Activated CD4-positive, CD25-positive, alpha-beta regulatory T cell treated with anti-CD3 and anti-CD28 coated beads, Interleukin-2, amount 50 U/mL, for 24 hours (primary cell): ENCODE data around the gene ACOXL.
"Not testable (repeated sequence)": the region's sequence is repeated elsewhere in the genome, so short reads cannot be mapped to it uniquely, and the experiment has no call there.

Source experiments
- ATAC-seq, 2 donors: fragments of 150-1000 bp; cut with Tn5 transposase; one replicate each; pipeline ENCODE4 v1.10.0; 2021; ENCODE audit warnings: mild to moderate bottlenecking in 1 of 2, moderate library complexity in 1 of 2

Gene ACOXL

GRCh38 chr2:110933420-110933819 lies 201.0 kb downstream of the ACOXL start:
- no peak for ATAC-seq

GRCh38 chr2:110934948-110935347 lies 202.6 kb downstream of the ACOXL start:
- no peak for ATAC-seq

- no peak for ATAC-seq
Measured at GRCh38 chr2:110940376-110940910, 208.1 kb downstream of the ACOXL start.

GRCh38 chr2:110941226-110941625 lies 208.9 kb downstream of the ACOXL start:
- ATAC-seq, result no peak

- no peak for ATAC-seq
Measured at GRCh38 chr2:110943070-110943634, 210.8 kb downstream of the ACOXL start.

GRCh38 chr2:110946902-110947301 lies 214.5 kb downstream of the ACOXL start:
- ATAC-seq, result no peak

- ATAC-seq, result no peak
Measured at GRCh38 chr2:110948027-110948674, 215.8 kb downstream of the ACOXL start.

GRCh38 chr2:110950281-110950680 lies 217.9 kb downstream of the ACOXL start:
- no peak for ATAC-seq

GRCh38 chr2:110955045-110955444 lies 222.7 kb downstream of the ACOXL start:
- ATAC-seq, result no peak

- ATAC-seq, result no peak
Measured at GRCh38 chr2:110955556-110955955, 223.2 kb downstream of the ACOXL start.

GRCh38 chr2:110957293-110957692 lies 224.9 kb downstream of the ACOXL start:
- ATAC-seq, result no peak

- no peak for ATAC-seq
Measured at GRCh38 chr2:110958346-110959119, 226.2 kb downstream of the ACOXL start.

- no peak for ATAC-seq
Measured at GRCh38 chr2:110959198-110959597, 226.8 kb downstream of the ACOXL start.

GRCh38 chr2:110960281-110960680 lies 227.9 kb downstream of the ACOXL start:
- no peak for ATAC-seq

- no peak for ATAC-seq
Measured at GRCh38 chr2:110960954-110961353, 228.6 kb downstream of the ACOXL start.

- ATAC-seq, result not testable (repeated sequence)
Measured at GRCh38 chr2:110961643-110962042, 229.3 kb downstream of the ACOXL start.

- ATAC-seq, result no peak
Measured at GRCh38 chr2:110969696-110970095, 237.3 kb downstream of the ACOXL start.

GRCh38 chr2:110970201-110970600 lies 237.8 kb downstream of the ACOXL start:
- no peak for ATAC-seq

GRCh38 chr2:110971811-110972210 lies 239.4 kb downstream of the ACOXL start:
- ATAC-seq, result no peak

- no peak for ATAC-seq
Measured at GRCh38 chr2:110973262-110973661, 240.9 kb downstream of the ACOXL start.

- no peak for ATAC-seq
Measured at GRCh38 chr2:110977403-110977802, 245.0 kb downstream of the ACOXL start.

GRCh38 chr2:110978148-110978547 lies 245.8 kb downstream of the ACOXL start:
- no peak for ATAC-seq

- no peak for ATAC-seq
Measured at GRCh38 chr2:110978756-110979470, 246.5 kb downstream of the ACOXL start.
